ENCODE measurements around the gene TOR3A.

The TOR3A gene

DNA sequence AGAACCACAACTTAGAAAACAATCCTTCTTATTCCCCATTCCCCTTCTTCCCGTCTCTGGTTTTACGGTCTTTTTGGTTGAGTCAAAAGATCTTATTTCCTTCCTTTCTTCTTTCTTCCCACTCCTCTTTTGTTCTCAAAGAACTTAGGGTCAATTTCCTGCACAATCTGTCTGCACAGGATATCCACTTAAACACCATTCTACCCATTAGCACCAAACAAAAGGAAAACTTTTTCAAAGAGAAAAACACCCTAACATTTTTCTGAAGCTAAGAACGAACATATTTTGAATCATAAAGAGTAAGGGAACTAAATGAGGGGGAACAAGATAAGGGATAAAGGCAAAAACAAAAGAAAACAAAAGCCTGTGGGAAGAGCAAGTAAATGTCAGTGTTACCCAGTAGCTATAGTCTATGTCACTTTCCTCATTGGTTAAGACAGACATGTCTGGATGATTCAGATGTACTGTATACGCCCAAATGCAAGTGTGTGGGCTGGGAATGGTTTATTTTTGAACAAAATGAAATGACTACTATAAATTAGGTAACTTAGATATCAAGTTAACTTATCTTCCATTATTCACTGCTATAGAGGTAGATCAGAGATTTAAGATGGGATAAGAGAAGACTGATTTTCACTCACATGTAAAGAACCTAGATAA is 59.9 kb downstream of the TOR3A start:
- Mint-ChIP-seq H3K36me3 (ENCODE audit: low read depth) (peaks cover 1% of the 10 kb centered on the region), H3K9me3 (no peaks in the 10 kb centered on the region), H3K4me1 (peaks cover 34% of the 10 kb centered on the region), H3K4me3 (peak overlapping the region; percentile 68), H3K27ac (peak overlapping the region; percentile 84), H3K27me3 (no peaks in the 10 kb centered on the region)
- peak; percentile 30 for DNase-seq
- peak; percentile 97 for ATAC-seq

DNA sequence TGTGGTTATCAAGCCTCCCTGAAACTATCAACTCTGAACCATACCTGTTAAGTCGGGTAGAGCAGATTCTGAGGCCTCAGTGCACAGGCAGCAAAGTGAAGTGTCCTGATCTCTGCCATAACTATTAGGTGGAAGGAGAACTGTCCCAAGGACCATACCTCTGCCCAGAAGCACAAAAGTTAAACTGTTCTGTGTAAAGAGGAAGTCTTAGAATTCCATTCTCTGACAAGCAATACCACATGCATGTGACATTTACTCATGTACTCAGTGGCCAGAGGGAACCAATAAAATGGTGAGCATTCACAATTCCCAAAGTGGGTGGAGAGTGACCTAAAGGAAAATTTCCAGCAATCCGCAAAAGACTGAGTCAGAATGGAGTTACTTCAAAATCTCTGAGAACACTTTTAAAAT is 61.0 kb downstream of the TOR3A start:
- no peaks in the 10 kb centered on the region for H3K9me3 Mint-ChIP-seq
- peak; percentile 20 for ATAC-seq
- H3K36me3 Mint-ChIP-seq (ENCODE audit: low read depth) = peaks cover 1% of the 10 kb centered on the region
- DNase-seq = no peak
- peaks cover 34% of the 10 kb centered on the region for H3K4me1 Mint-ChIP-seq
- H3K27me3 Mint-ChIP-seq = no peaks in the 10 kb centered on the region
- H3K27ac Mint-ChIP-seq = peak overlapping the region; percentile 71
- H3K4me3 Mint-ChIP-seq = peak overlapping the region; percentile 30

DNA sequence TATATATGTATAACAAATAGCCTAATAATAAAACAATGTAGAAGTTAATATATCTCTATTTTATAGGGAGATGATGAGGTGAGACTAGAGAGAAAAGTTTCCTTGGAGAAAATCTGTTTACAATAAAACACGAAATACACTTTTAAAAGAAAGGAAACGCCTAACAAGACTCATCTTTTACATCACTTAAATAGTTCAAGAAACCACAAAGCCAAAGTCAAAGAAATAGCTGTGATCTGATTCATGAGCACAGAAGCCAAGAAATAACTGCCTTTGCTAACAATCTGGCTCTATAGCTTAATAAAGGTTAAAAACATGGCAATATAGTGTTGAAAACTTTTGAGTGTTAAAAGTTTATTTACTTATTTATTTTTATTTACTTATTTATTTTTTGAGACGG is 61.5 kb downstream of the TOR3A start:
- no peaks in the 10 kb centered on the region for H3K9me3 Mint-ChIP-seq
- peak overlapping the region; percentile 71 for H3K27ac Mint-ChIP-seq
- peak; percentile 47 for ATAC-seq

DNA sequence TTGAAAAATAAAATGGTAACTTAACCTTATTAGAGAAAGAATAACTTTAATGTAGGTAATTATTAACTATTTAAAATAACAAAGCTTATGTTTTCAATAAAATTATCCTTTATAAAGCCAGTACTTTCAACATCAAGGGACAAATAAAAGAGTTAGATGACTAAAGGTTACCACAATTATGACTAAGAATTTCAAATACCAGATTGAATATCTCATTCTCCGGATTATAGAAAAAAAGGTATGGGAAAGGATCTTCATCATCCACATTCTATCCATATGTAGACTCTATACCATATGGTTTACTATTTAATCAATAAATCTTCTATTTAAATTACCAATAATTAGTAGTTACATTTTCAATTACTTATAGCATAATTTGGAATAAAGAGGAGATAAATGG is 62.8 kb downstream of the TOR3A start:
- Mint-ChIP-seq H3K27ac (no peak overlapping the region), H3K4me1 (peaks cover 34% of the 10 kb centered on the region), H3K27me3 (no peaks in the 10 kb centered on the region), H3K9me3 (no peaks in the 10 kb centered on the region), H3K4me3 (no peak overlapping the region), H3K36me3 (ENCODE audit: low read depth) (peaks cover 4% of the 10 kb centered on the region)
- ATAC-seq = no peak
- DNase-seq = no peak

More for the DNA sequence above, 61.5 kb downstream of the TOR3A start:
- no peak overlapping the region for H3K4me3 Mint-ChIP-seq
- DNase-seq = no peak
- H3K4me1 Mint-ChIP-seq = peaks cover 34% of the 10 kb centered on the region
- H3K36me3 Mint-ChIP-seq (ENCODE audit: low read depth) = peaks cover 4% of the 10 kb centered on the region
- no peaks in the 10 kb centered on the region for H3K27me3 Mint-ChIP-seq

DNA sequence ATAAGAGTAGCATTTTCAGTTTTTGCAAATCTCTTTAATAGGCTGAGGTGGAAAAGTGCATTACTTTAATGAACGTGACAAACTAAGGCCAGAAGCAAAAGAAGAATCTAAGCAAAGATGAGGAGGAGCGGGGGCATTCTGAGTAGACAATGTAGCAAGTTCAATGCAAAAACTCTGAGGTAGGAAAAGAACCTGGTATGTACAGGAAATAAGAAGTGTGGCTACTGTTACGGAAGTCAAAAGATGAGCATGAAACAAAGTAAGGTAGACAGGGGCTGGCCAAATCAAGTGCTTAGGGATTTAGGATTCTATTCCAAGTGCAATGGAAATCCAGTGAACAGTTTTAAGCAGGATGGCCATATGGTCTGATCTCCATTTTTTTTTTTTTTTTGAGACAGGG is 63.7 kb downstream of the TOR3A start:
- Mint-ChIP-seq H3K9me3 (peaks cover 5% of the 10 kb centered on the region), H3K27ac (no peak overlapping the region), H3K4me1 (peaks cover 29% of the 10 kb centered on the region), H3K36me3 (ENCODE audit: low read depth) (peaks cover 8% of the 10 kb centered on the region), H3K27me3 (no peaks in the 10 kb centered on the region), H3K4me3 (no peak overlapping the region)
- DNase-seq (no peak), ATAC-seq (no peak)
